HL-60 (cell line): Measurements from ENCODE around the gene PRODH2.

Experiments
- SPI1 ChIP-seq: IDR thresholded peaks from 2 replicates; pipeline ENCODE4 v1.6.1; 2012; ENCODE audit warnings: low read depth, mild to moderate bottlenecking, borderline replicate concordance
- TF ChIP-seq, protein P1 (sequence below): IDR thresholded peaks from one replicate; pipeline ENCODE4 v1.5.1; 2011; ENCODE audit warnings: low read length, control low read depth, inconsistent platforms; ENCODE audit not compliant: insufficient read depth

DNA sequence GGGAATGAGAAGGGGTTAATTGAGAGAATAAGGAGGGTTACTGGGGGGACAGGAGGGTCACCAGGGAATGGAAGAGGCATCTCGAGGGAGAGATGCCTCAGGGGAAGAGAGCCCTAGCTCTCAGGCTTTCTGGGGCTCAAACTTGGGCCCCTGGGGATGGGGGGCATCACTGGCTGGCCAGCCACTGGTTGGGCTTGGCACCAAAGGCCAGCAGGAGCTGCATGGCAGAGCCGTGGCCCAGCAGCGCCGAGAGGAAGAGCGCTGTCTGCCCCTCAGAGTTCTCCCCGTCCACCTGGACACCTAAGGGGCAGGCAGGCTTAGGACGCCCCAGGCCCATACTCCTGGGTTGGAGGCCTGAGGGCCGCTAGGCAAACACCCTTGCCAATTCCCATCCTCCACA lies 19.8 kb downstream of the PRODH2 start:
- TF ChIP-seq, protein P1, sequence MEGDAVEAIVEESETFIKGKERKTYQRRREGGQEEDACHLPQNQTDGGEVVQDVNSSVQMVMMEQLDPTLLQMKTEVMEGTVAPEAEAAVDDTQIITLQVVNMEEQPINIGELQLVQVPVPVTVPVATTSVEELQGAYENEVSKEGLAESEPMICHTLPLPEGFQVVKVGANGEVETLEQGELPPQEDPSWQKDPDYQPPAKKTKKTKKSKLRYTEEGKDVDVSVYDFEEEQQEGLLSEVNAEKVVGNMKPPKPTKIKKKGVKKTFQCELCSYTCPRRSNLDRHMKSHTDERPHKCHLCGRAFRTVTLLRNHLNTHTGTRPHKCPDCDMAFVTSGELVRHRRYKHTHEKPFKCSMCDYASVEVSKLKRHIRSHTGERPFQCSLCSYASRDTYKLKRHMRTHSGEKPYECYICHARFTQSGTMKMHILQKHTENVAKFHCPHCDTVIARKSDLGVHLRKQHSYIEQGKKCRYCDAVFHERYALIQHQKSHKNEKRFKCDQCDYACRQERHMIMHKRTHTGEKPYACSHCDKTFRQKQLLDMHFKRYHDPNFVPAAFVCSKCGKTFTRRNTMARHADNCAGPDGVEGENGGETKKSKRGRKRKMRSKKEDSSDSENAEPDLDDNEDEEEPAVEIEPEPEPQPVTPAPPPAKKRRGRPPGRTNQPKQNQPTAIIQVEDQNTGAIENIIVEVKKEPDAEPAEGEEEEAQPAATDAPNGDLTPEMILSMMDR, result no peak
- TF ChIP-seq SPI1, result no peak
